Hematopoietic multipotent progenitor cell treated with erythropoietin and hydrocortisone succinate and interleukin-3 and kit ligand, for 8 days (in vitro differentiated cells): ENCODE measurements around the gene TBXAS1.
A peak's percentile ranks its signal among the peaks of the same experiment; 100 is the strongest.
"Not testable (repeated sequence)": the region's sequence is repeated elsewhere in the genome, so short reads cannot be mapped to it uniquely, and the experiment has no call there.

Experiments used
- DNase-seq: peaks from one replicate; pipeline ENCODE4 v3.0.0-alpha.2; 2015

Gene TBXAS1

GRCh38 chr7:139916717-139917395 lies 87.8 kb downstream of the TBXAS1 start:
- peak; percentile 25 for DNase-seq

DNA sequence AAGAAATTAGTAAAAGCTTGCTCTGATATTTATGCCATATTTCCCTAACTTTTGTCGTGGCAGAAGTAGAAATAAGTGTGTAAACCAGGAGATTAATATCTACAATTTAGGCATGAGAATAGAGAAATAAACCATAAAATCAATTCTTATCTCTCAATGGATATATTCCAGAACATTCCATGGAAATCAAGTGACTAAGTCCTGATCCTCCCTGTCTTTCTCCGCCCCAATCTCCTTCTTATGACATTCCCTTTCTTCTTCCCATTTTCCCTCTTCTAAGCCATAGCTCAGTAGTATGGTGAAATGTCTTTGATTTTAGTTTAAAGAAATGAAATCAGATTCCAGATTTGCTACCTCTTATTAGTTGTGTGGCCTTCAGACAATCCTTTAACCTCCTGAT lies 88.8 kb downstream of the TBXAS1 start:
- no peak for DNase-seq

GRCh38 chr7:139918480-139918879 lies 89.4 kb downstream of the TBXAS1 start:
- peak; percentile 63 for DNase-seq

DNA sequence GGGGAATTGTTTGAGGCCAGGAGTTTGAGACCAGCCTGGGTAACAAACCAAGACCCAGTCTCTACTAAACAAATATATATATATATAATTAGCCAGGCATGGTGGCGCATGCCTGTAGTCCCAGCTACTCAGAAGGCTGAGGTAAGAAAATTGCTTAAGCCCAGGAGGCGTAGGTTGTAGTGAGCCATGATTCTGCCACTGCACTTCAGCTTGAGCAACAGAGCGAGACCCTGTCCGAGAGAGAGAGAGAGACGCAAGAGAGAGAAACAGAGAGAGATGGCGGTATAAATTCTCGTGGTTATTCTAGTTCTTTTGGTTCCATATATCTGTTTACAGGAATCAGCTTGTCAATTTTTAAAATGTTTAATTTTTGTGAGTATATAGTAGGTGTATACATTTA lies 94.0 kb downstream of the TBXAS1 start:
- no peak for DNase-seq

GRCh38 chr7:139924461-139924860 lies 95.4 kb downstream of the TBXAS1 start:
- DNase-seq, result no peak

DNA sequence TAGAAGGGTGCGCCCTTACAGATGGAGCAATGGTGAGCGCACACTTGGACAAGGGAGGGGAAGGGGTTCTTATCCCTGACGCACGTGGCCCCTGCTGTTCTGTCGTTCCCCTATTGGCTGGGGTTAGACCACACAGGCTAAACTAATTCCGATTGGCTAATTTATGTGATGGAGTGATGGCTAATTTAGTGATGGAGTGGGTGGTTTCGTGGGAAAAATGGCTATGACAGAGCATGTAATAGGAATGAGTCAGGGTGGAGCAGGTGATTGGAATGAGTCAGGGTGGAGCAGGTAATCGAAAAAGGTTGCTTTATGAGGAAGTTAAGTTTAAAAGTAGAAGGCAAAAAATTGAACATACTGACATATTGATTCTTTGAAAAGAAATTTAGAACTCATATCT lies 100.2 kb downstream of the TBXAS1 start:
- not testable (repeated sequence) for DNase-seq

DNA sequence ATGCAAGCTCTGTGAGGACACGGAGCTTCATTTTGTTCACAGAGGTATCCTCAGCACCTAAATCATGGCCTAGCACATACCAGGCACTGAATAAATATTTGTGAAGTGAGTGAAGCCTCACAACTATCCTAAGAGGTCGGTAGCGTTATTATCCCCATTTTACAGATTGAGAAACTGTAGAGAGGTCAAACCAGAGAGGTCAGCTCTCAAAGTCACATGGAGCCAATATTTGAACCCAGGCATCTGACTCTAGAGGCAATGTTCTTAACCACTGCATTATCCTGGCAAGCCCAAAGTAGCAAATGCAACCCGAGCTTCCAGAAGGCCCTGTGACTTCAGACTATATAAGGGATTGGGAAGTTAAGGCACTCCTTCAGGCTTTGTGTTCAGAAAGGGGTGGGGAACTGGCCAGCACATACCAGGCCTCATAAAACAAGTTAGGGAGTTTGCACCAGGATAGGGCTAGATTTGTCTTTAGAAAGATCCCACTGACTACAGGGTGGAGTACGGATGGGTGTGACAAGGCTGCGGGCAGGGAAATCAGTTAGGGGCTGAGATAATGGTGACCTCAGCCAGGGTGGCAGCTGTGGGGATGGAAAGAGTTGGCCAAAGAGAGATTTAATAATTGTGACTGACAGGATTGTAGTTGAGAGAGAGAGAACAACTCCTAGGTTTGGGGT lies 101.4 kb downstream of the TBXAS1 start:
- peak; percentile 72 for DNase-seq

DNA sequence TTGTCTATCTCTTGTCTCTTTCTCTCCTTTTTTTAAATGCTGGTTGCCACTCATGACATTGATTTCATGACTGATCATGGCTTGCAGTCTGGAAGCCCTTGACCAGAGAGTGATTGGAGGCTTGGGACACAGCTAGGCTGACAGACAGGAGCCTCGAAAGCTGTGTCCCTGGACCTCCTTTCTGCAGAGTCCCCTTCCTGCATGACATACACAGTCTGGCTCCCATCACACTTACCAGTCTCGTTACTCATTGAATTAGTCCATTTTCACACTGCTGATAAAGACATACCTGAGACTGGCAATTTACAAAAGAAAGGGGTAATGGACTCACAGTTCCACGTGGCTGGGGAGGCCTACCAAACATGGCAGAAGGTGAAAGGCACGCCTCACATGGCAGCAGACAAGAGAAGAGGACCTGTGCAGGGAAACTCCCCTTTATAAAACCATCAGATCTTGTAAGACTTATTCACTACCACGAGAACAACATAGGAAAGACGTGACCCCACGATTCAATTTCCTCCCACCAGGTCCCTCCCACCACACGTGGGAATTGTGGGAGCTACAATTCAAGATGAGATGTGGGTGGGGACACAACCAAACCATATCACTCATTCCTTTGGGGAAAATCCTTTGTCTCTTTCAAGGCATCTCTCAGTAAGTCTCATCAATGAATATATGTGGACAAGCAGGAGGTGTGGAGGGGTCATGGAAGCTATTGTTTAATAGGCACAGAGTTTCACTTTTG lies 102.3 kb downstream of the TBXAS1 start:
- no peak for DNase-seq

DNA sequence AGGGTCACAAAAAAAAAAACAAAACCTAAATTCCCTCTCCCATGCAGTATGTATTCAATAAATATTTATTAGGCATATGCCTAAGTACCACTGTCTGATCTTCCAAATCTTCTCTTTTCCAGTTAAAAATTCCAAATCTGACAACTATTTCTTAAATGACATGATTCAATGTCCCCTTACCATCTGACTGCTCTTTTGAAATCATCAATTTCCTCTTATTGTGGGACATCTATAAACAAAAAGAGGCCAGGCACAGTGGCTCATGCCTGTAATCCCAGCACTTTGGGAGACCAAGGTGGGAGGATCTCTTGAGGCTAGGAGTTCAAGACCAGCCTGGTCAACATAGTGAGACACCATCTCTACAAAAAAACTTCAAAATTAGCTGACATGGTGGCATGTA lies 103.5 kb downstream of the TBXAS1 start:
- DNase-seq, result no peak

DNA sequence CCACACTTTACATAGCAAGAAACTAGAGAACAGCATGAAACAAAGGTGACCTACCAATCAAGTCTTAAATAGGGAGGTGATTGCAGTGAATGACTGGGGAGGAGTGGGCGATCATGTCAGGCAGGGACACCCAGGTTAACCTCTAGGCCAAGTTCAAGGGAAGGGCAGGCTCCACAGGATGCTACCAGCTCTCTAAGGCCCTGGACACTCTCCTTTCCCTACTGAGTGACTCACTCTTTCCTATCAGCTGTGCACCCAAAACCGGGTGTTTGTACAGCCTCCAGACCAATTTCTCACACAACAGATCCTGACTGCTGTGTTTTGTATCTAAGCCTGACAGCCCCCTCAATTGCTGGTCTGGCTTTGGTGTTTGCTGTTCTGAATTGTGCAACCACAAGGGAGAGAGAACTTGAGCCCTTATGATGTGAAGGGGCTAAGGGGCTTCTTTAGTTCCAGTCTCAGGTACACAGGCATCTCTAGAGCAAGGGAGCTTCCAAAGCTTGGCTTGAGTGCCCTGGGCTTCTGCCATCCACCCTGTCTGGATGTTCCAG lies 107.8 kb downstream of the TBXAS1 start:
- peak; percentile 50 for DNase-seq

- no peak for DNase-seq
Observed at GRCh38 chr7:139937715-139938114, 108.7 kb downstream of the TBXAS1 start.

- peak; percentile 51 for DNase-seq
Observed at GRCh38 chr7:139940866-139941265, 111.8 kb downstream of the TBXAS1 start.

GRCh38 chr7:139941421-139941820 lies 112.4 kb downstream of the TBXAS1 start:
- no peak for DNase-seq

- no peak for DNase-seq
Observed at GRCh38 chr7:139941866-139942265, 112.8 kb downstream of the TBXAS1 start.

DNA sequence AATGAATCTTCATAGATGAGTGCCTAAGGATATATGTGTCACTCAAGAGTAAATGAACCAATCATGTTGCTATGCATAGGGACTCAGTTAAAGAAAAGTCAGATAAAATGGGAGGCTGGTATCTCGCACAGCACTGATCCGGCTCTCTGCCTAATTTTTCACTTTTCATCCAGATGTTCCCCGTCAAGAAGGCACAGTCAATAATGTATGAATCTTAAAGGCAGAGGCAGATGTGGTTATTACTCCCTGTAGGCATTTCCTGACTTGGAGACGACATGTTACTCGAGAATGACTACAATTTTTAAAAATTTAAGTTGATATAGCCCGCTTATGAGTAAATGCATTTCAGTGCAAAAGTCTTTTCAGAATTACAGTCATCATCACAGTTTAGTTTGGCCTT lies 113.6 kb downstream of the TBXAS1 start:
- no peak for DNase-seq

GRCh38 chr7:139943401-139943800 lies 114.3 kb downstream of the TBXAS1 start:
- no peak for DNase-seq

DNA sequence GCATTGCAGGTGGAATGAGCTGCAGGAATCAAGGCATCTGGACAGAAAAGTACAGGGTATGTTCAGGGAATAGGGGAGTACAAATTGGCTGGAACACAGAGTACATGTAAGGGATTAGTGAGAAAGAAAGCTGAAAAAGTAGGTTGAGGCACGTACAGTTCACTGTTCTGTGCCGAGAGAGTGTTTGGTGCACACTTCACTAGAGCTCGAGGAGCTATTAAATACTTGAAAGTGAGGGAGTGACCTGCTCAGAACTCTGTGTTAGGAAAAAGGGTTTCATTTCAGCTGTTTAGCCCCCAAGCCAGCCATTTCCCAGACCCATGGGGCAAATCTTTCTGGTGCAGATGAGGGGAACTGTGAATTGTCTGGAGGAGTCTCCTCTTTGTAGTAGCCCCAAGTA lies 115.2 kb downstream of the TBXAS1 start:
- no peak for DNase-seq

- no peak for DNase-seq
Observed at GRCh38 chr7:139946533-139946932, 117.5 kb downstream of the TBXAS1 start.

DNA sequence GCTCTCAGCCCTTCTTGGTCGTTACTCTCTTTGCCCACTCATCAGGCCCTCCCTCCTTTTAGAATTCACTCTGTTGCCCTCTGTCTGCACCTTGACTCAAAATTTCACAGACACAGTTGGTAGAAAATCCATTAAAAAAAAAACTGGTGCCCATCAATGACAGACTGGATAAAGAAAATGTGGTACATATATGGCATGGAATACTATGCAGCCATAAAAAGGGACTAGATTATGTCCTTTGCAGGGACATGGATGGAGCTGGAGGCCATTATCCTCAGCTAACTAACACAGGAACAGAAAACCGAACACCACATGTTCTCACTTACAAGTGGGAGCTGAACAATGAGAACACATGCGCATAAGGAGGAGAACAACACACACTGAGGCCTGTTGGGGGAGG lies 118.0 kb downstream of the TBXAS1 start:
- DNase-seq, result no peak

DNA sequence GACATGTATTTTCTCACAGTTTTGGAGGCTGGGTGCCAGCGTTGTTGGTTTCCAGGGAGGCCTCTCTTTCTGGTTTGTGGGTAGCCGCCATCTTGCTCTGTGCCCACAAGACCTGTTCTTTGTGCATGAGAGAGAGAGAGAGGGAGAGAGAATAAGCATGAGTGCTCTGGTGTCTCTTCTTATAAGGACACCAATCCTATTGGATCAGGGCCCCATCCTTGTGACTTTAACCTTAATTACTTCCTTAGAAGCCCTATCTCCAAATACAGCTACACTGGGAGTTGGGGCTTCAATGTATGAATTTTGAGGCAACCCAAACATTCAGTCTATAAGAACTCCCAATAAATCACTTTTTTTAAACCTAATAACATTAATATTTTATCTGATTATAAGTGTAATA lies 119.1 kb downstream of the TBXAS1 start:
- DNase-seq, result no peak

DNA sequence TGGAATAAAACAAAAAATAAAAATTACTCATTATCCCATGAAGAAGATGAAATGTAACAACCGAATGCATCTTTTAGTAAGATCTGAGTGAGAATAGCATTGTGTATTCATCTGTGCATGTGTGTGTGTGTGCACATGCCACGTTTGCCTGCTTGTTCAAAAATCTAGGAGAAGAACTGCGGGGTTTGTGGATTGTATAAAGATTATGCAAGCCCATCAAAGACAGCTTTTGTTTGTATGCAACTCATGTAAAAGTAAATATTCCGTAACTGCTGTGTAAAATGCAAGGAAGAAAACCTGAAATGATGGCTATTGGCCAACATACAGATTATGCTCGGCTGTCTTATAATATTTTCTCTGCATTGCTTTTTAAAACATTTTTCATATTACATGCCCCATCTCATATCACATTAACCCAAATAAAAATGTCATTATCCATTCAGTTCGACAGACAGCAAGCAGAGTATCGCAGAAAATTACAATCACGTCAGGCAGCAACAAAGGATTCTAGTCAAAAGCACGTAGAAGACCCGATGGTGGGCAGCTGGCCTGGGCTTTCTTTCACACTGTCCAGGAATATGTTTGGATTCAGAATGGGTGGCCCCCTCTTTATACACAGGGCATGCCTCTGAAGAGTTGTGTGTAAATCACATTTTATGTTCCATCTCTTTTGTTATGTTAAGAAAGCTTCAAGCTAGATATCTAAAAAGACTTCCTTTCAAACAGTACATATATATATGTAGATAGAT lies 119.7 kb downstream of the TBXAS1 start:
- DNase-seq, result no peak

- DNase-seq, result no peak
Observed at GRCh38 chr7:139949629-139950028, 120.6 kb downstream of the TBXAS1 start.
